B cell (primary cell): ENCODE data around the gene GRID1.

Experiments used
- EZH2 ChIP-seq: IDR thresholded peaks from 2 replicates; pipeline ENCODE4 v1.6.1; 2012; ENCODE audit warnings: borderline replicate concordance, low read depth, mild to moderate bottlenecking, moderate library complexity, low read length; ENCODE audit not compliant: insufficient read depth, poor library complexity, severe bottlenecking
- TF ChIP-seq, protein P1 (sequence below): fragments of 200-600 bp; IDR thresholded peaks from one replicate; pipeline ENCODE4 v1.8.0; 2022; ENCODE audit warnings: antibody characterized with exemption, mild to moderate bottlenecking

DNA sequence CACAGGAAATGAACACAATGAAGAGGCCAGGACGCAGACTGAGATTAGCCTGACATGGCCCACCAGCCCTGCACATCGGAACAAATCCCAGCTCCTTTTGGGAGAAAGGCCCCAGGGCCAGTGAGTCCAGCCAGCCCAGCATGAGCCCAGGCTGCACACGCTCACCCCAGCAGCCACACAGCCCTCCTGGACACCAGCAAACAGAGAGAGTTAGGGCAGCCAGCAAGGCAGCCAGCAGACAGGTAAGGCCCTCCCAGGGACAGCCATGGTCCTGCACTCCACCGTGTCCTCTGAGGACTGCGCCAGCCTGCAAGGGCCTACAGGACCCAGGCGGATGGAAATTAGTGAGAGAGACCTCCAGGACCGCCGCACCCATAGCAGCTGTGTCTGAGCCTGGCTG lies 8.1 kb upstream of the GRID1 start:
- no peak for TF ChIP-seq EZH2
- TF ChIP-seq, protein P1, sequence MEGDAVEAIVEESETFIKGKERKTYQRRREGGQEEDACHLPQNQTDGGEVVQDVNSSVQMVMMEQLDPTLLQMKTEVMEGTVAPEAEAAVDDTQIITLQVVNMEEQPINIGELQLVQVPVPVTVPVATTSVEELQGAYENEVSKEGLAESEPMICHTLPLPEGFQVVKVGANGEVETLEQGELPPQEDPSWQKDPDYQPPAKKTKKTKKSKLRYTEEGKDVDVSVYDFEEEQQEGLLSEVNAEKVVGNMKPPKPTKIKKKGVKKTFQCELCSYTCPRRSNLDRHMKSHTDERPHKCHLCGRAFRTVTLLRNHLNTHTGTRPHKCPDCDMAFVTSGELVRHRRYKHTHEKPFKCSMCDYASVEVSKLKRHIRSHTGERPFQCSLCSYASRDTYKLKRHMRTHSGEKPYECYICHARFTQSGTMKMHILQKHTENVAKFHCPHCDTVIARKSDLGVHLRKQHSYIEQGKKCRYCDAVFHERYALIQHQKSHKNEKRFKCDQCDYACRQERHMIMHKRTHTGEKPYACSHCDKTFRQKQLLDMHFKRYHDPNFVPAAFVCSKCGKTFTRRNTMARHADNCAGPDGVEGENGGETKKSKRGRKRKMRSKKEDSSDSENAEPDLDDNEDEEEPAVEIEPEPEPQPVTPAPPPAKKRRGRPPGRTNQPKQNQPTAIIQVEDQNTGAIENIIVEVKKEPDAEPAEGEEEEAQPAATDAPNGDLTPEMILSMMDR, result no peak
